Activated naive CD4-positive, alpha-beta T cell treated with anti-CD3 and anti-CD28 coated beads, Interleukin-2, amount 10 ng/mL, durations not matched to agents 5 hours and 36 hours (primary cell): ENCODE results near the gene SNX25. TPM values are rescaled to one million over a fixed set of nuclear protein-coding genes. Genes with fewer than 3 reads are reported as not detected.

Source experiments
- total RNA-seq, 2 experiments: library from RNA; stranded (reverse); gene quantifications; one replicate each; pipeline ENCODE4 v1.2.3, GENCODE V29; 2021

The SNX25 gene
- total RNA-seq, result 10 to 100 TPM; 16.3 to 16.5 TPM

GRCh38 chr4:185209031-185209851 is at the start of gene SNX25:
Gene SNX25 (plus strand): TSS chr4:185209598. CDS start chr4:185209827, 229 bp downstream.

GRCh38 chr4:185203486-185204237 is 5.7 kb upstream of the SNX25 start, which contains the start of gene CFAP97:
Gene CFAP97 (minus strand): TSS chr4:185204000. CDS start chr4:185191196, 12,804 bp downstream.

GRCh38 chr4:185395238-185395955 is 186.0 kb downstream of the SNX25 start, which contains the start of gene LRP2BP:
Gene LRP2BP (minus strand): TSS chr4:185395924. CDS start chr4:185378186, 17,738 bp downstream.

GRCh38 chr4:185396724-185397385 is 187.5 kb downstream of the SNX25 start, which contains the start of gene ANKRD37:
Gene ANKRD37 (plus strand): TSS chr4:185396841. CDS start chr4:185396924, 83 bp downstream.

Other genes starting within 250 kb of the SNX25 start
- gene HELT, start 191.1 kb upstream of the SNX25 start, total RNA-seq, result not detected
- gene SLC25A4, start 66.3 kb upstream of the SNX25 start, total RNA-seq, result 1 to 10 TPM; 2.9 to 3.3 TPM
- gene CFAP97, start 5.6 kb upstream of the SNX25 start, total RNA-seq, result 10 to 100 TPM; 35.7 to 36.9 TPM
- gene LRP2BP, start 186.3 kb downstream of the SNX25 start, total RNA-seq, result under 1 TPM; 0.63 to 0.70 TPM
- 10 to 100 TPM; 18.1 to 19.6 TPM for gene ANKRD37, start 187.2 kb downstream of the SNX25 start, total RNA-seq
- 10 to 100 TPM; 20.0 to 21.0 TPM for gene UFSP2, start 216.4 kb downstream of the SNX25 start, total RNA-seq